GM19023 (cell line): ENCODE results near the gene PPARA.

Experiments
- ATAC-seq: cut with Tn5 transposase; IDR thresholded peaks from one replicate; pipeline ENCODE4 v1.9.1; 2021; ENCODE audit warnings: mild to moderate bottlenecking, moderate library complexity; ENCODE audit not compliant: unreplicated experiment

The PPARA gene

DNA sequence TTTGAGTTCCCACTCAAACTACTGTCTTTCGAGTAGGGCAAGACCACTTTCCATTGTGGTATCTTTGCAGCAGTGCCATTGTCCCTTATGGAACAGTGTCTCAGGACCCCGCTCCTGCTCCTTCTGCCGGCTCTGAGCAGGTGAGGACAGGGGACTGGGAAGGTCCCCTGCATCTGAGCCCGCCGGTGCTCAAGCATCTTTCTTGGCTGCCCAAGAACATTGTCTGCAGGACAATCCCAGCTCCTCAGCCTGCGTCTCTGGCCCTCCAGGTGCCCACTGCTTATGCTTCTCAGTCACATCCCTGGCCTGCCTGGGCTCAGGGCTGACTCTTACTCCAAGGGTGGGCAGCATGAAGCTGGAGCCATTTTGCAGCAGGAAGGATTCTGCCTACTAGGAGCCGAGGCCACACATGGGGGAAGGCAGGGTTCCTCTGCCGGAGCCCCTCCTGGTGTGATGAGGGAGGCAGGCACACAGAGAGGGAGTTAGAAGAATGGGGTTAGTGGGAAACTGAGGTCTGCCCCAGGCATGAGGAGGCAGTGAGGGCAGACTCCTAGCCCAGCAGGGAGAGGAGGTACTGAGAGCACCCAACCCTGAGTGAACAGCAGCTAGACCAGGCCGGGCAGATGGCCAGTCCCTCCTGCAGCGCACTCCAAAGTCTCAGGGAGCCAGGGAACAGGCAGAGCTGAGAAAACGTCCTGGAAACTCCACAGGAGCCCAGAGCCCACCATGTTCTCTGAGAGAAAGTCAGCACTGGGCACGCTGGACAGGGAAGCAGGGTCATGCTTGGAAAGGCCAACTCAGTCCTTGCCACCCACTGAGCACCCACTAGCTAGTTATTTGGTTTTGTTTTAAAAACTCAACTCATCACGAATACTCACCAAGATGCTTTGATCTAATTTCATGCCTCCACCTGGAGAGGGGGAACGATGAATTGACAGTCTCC is 7.5 kb upstream of the PPARA start:
- ATAC-seq: no peak

DNA sequence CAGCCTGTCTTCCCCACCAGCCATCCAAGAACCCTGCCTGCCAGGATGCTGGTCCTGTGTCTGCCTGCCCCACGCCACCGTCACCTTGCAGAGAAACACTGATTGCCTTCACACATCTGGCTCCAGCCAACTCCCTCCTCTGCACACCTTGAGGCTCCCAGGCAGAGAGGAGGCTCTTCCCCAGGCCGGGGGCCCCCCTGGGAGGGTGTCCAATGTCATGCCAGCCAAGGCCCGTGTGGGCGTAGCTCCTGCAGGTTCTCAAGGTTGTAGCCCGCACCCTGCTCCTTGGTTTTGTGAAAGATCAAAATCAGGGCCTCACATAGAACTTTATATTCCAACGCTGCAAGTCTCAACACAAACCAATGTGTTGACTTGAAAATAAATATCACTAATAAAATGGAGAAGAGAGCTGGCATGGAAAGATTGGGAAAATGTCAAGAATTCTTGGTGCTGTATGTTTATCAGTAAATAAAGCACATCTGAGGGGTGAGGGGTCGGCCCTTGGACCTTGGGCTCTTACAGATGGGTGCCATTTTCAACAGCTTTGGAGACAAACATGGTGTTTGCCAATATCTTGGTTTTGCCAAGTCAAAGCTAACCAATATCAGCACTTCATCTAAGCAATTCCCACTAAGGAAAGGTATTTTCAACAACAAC is 6.7 kb upstream of the PPARA start:
- no peak for ATAC-seq

DNA sequence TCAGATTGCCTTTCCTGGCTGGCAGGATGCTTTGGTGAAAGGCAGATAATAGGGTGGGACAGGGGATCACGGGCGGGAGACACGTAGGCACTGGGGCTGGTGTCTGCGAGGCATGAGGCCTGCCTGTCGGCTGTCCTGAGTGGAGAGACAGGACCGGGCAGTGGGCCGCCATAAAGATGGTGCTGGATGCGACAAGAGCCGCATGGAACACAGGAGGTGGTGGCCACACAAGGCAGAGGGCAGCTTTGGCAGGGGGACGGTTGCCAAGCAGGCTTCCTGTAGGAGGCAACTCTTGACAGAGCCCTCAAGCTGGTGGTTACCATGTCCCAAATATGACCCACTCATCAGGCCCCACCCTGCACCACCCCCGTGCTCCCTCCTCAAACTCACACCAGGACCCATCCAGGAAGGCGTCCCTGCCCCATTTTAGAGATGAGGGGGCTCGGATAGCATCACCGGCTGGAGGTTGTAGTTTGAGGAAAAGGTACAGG is 4.9 kb upstream of the PPARA start:
- no peak for ATAC-seq

DNA sequence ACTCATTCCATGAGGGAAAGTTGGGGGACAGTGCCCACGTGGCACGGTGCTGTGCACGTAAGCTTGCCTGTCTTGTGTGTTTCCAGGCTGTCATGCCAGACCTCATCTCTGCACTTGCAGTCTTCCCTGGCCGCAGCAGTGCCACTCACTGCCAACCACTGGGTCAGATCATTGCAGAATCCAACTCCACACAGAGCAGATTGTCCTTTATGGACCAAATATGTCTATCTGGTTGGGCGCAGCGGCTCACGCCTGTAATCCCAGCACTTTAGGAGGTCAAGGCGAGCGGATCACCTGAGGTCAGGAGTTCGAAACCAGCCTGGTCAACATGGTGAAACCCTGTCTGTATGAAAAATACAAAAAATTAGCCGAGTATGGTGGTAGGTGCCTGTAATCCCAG is 4.4 kb upstream of the PPARA start:
- no peak for ATAC-seq

DNA sequence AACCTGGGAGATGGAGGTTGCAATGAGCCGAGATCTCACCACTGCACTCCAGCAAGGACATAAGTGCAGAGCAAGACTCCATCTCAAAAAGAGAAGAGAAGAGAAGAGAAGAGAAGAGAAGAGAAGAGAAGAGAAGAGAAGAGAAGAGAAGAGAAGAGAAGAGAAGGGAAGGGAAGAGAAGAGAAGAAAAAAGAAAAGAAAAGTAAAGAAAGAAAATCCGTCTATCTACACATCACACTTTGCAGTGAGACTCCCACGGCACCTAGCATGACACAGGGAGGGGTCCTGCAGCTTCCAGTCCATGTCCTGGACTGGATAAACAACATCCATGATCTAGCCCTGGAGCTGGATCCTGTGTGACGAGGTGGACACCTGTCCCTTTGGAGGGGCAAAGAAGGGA is 4.0 kb upstream of the PPARA start:
- ATAC-seq: no peak

DNA sequence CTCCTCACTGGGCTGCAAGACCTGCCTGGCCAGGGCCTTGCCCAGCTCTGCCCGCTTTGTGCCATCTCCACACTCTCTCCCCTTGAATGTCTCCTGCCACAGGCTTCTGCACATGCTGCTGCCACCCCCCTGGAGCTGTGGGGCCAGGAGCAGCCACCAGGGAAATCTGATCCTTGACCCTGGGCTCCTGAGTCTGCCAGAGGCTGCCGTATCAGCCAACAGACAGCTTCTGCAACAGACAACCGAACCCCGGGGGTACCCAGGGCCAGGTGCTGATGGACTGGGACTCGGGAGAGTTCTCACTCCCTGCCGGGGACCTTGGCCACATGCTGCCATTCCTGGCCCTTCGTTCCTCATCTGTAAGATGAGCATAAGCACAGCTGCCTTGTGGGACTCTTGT is 3.3 kb upstream of the PPARA start:
- ATAC-seq: no peak

DNA sequence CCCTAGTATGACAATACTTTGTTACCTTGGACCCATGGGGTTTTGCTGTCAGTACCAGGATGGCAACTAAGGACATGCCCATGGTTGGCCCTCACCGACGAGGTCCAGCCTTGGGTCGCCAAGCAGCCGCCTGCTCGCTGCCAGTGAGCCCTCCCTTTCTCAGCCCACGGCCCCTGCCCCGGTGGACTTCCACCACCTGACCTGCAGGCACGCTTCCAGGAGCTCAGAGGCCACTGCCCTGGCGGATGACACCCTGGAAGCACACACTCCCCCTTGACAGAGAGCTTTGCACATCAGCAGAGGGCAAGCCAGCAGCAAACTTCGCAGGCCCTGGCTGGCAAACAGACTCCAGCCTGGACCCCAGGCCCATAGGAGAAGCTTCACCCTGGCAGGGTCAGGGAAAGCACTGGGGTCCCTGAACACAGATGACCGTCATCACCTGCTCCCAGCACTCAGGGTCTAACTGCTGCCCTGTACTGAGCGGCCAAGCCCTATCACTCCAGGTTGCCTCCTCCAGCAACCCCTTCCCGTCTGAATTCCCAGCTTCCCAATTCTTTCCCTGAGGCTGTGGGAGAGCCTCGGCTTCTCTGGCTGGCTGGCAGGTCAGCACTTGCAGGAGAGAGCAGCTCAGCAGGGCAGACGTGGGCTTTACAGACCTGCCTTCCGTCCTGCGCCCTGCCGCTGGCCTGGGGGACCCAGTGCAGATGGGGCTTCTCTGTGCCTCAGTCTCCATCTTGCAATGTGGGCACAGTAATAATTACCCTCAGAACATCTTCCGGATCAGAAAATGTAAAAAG is 2.7 kb upstream of the PPARA start:
- ATAC-seq: no peak

DNA sequence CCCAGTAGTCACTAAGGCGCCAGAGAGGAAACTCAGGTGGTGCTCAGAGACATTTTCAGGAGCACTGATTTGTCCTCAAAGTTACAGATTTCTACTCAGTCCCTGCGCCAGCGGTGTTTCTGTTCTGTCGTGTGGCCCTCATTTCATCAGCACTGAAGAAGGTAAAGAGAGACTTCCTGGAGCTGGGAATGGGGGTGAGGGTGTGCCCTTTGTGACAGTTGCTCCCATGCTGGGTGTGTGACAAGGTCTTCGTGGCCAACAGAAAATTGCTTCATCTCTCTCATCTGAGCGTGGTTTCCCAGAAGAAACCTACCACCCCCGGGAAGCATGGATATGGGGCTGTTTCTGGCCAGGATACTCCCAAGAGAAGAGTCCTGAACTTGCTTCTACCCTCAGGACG is 2.0 kb upstream of the PPARA start:
- ATAC-seq: no peak

DNA sequence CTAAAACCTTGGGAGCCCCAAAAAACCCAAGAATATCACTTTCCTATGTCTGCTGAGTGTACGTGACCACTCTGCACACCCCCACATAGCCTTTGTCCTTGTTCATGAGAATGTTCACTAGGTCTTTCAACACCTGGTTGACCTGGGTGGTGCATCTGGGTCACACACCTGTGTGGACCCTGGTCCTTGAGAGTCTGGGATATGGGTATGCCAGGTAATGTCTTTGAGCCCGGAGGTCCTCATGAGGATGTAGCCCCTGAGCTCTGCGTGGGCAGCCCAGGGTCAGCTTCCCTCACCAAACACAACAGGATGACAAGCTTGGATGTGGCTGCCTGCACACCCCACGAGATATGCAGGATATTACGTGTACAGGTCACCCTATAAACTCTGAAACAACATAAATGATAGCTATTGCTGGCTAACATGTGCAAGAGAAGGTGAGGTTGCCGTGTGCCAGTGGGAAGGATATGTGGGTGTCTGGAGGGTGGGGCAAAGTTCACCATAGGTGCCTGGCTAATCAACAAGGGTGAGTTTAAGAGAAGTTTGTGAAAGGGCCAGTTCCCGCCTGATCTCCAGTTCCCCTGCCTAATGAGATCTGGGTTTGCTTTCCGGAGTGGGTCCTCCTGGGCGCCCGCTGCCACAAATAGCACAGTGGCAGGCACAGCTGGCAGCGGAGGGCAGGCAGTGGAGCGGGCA is 1.4 kb upstream of the PPARA start:
- ATAC-seq: no peak

DNA sequence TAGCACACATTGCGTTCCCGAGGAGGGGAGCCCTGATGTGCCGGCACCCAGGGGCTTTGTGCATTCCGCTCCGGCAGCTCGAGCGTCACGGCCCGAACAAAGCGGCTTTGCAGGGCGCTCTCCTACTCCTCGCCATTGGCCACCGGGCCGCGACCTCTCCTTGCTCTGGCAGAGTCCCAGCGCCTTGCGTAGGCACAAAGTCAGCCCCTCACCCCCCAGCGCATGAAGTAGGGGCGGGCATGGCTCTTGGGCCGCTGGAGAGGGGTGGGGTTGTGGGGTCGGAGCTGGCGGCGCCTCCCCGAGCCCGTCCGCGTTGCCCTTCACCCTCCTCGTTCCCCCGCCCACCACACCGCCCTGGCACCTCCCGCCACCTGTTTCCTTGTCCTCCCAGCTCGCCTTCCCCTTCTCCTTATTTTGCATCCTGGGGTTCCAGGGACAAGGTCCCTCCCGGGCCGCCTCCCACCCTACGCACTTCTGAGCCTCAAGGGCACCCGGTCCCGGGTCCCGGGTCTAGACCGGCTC is 753 bp upstream of the PPARA start:
- no peak for ATAC-seq

DNA sequence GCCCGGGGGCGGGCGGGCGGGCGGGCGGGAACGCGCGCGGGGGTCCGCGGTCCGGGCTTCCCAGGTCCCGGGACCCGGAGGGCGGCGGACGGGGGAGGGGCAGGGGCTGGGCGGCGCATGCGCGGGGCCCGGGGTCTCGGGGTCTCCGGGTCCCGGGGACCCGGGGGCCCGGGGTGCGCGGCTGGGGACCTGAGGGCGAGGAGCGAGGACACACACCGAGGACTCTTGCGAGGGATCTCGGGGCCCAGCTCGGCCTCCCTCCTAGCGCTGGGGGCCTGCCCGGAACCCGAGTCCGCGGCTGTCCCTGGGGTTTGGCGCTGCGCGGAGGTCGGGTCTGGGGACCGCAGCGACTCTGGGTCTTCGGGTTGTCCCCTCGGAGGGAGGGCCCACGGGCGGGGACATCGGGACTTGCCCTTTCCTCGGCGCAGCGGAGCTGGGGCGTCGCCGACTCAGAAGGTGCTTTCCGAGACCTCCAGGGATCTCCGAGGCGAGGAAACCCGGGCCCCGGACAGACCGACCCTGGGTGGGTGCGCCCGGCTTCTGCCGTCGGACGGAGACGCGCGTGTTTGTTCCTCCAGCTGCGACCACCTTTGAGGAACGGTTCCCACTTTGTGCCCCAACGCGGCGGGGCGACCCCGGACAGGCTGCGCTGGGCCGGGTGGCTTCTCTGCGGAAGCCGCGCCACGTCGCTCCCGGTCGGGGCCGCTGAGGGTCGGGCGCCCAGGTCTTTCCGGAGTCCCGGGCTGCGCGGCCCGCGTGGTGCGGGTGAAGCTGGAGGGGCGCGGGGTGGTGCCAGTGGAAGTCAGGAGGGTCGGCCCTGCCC is 540 bp downstream of the PPARA start:
- peak; percentile 25 for ATAC-seq

DNA sequence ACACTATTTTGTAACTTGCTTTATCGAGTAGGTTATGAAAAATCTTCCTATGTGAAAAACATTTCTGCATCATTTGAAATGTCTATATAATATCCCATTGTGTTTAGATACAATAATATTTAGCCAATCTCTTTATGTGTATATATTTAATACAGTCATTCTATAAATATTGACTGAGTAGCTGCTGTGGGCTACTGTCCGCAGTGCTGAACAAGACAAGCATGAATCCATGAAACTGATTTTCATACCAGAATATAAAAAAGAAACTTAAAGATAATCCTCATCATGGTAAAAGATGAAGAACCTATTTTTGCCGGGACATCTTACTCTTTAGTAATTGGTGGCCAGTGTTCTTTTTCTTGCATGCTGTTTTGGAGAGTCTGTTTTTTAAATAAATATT is 3.6 kb downstream of the PPARA start:
- ATAC-seq: no peak

DNA sequence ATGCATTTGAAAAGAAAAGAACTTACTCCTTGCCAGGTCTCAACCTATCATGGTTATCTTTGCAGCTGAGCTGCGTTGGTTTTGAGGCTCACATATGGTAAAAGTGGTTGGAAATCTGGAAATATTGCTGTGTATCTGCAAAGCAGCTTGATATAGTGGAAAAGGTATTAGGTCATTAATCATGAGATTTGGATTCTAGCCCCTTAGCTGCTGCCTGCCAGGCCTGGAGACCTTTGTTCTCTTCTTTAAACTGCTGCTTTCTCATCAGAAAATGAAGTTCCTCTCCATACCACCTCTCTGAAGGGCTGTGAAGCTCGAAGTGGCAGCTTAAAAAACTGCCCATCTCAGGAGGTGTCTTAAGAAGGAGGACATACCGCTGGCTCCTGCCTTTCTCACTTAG is 5.7 kb downstream of the PPARA start:
- no peak for ATAC-seq

DNA sequence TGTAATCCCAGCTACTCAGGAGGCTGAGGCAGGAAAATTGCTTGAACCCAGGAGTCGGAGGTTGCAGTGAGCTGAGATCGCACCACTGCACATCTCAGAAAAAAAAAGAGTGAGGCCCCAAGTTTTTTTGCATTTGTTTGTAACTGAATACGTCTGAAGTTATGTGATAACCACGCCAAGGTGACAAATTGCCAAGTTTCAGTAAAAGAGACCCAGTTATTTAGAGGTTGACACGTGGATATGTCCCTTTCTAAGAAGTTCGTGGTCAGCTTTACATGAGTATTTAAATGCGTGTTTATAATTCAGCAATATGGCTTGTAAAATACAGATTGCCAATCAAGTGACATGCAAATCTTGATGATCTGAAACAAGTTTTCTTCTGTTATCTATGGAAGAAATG is 8.0 kb downstream of the PPARA start:
- ATAC-seq: no peak

DNA sequence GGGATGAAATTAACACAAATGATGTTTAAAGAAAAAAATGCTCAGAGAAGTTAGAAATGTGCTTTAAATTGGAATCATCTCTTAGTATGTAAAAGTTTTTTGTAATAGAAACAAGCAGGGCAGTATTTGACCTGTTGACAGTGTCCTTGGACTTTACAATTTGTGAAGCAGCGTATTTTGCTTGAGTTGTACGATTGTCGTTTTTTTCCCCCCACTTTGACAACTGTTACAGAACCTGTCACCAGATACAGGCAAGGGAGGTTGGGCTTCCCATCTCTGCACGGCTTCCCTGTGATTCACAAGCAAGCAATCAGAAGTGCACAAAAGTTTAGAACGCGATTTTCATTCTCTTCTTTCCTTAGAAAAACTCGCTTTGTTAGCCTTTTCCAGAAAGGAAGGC is 8.9 kb downstream of the PPARA start:
- no peak for ATAC-seq

DNA sequence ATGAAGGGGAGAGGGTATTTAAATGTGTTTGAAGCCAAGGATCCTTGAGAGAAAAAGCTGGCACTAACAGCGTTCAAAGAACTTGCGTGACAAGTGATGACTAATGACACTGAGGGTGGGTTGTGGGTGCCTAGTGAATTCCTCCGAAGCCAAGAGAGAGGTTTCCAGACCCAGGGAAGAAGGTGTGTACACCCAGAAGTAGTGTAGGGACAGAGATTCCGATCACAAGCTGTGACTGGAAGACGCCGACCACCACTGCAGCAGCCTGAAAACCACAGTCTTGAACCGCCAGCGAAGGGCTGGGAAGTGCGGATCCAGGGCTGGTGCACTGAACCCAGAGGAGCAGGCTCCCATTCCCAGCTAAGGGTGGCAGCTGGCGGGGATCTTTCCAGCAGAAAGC is 9.5 kb downstream of the PPARA start:
- no peak for ATAC-seq

DNA sequence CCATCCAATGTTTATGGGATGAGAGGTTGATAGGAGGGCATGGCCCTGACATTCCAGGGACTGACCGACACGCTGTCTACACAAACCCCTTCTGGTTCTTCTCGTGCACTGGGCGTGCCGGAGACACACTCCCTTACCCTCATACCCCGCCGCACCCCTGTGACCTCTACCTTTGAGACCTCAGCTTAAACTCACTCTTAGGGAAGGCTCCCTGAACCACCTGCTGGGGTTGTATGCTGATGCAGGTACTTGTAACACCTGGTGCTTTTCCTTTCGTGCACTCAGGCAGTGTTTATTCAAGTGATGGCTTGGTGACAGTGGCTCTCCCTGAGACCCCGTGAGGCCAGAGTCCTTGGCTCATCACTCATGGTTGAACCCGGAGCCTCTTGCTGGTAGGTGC is 12.0 kb downstream of the PPARA start:
- ATAC-seq: no peak

DNA sequence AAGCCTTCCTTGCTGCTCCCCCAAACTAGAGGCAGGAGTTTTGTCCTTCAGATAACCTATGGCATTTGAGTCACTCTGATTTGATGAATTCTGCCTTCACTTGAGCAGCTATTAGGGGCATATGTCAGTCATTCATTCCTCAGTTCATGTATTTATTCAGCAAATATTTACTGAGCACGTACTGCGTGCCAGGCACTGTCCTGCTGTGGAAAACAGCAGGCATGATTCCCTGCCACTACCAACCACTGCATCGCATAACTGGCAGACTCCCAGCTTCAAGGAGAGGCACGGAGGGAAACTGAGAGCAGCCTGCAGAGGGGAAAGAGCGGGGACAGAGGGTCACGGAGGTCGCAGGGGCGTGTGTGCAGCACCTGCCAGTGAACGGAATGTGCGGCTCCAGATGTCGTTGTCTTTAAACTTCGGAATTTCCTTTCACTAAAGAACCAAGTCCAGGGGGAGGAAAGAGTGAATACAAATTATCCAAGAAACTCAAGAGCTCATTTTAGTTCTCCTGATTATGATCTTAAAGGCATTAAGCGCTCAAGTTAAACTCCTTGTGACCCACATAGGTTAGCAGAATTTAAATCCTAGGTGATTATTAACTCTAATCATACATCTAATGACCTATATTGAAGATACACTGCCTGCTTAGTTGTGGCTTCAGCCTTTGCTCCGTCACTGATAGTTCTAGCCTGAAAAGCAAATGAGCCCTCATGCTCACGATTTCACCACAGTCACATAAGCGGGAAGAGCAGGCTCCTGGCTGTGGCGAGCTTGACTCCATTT is 12.6 kb downstream of the PPARA start:
- ATAC-seq: no peak

DNA sequence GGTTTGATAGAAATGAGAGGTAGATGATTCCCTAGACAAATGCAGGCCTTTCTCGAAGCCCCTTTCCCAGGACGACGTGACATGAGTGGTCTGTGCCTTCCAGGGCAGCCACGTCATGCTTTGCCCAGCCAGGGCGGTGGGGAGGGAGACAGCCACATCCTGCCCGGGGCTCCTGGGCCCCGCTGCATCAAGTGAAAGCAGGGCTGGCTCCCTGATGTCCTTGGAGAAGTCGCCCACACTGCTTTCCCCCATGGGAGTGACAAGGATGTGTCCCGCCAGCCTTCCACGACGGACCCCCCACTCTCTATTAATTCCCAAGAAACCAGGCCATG is 13.2 kb downstream of the PPARA start:
- no peak for ATAC-seq
